Nephron (organoid): ENCODE data around the gene CD44.

ENCODE experiments used
- H3K27ac Mint-ChIP-seq, 3 experiments: 2 replicates each; pipeline ENCODE4 v1.8.0; 2020; ENCODE audit warnings: mixed read lengths in 3 of 3, mild to moderate bottlenecking in 2 of 3, moderate library complexity in 1 of 3
- H3K27me3 Mint-ChIP-seq: 2 replicates; pipeline ENCODE4 v1.8.0; 2021; ENCODE audit warnings: low read depth, mild to moderate bottlenecking, moderate library complexity, mixed read lengths
- H3K36me3 Mint-ChIP-seq: 2 replicates; pipeline ENCODE4 v1.8.0; 2020; ENCODE audit warnings: low read depth, mixed read lengths
- H3K4me1 Mint-ChIP-seq: 2 replicates; pipeline ENCODE4 v1.8.0; 2020; ENCODE audit warnings: mixed read lengths
- H3K4me3 Mint-ChIP-seq, 3 experiments: 2 replicates each; pipeline ENCODE4 v1.8.0; 2020; ENCODE audit warnings: mild to moderate bottlenecking in 3 of 3, mixed read lengths in 3 of 3, moderate library complexity in 2 of 3
- H3K9me3 Mint-ChIP-seq: 2 replicates; pipeline ENCODE4 v1.8.0; 2020; ENCODE audit warnings: mixed read lengths
- CTCF ChIP-seq, 3 experiments: fragments of 200-600 bp; sonication (generic); IDR thresholded peaks; one replicate each; pipeline ENCODE4 v1.5.0; 2021; ENCODE audit warnings: antibody characterized with exemption in 3 of 3; ENCODE audit not compliant: unreplicated experiment in 3 of 3

The CD44 gene

GRCh38 chr11:35235157-35235468, 96.1 kb downstream of the CD44 start:
- Mint-ChIP-seq H3K27me3 (peaks cover 19% of the 10 kb centered on the region), H3K9me3 (peaks cover 17% of the 10 kb centered on the region), H3K27ac (no peak overlapping the region), H3K36me3 (peaks cover 3% of the 10 kb centered on the region), H3K4me1 (peaks cover 12% of the 10 kb centered on the region), H3K4me3 (no peak overlapping the region)
- TF ChIP-seq CTCF (IDR thresholded peaks at IDR 0.05; ENCODE audit: unreplicated experiment in 3 of 3) = no peak

DNA sequence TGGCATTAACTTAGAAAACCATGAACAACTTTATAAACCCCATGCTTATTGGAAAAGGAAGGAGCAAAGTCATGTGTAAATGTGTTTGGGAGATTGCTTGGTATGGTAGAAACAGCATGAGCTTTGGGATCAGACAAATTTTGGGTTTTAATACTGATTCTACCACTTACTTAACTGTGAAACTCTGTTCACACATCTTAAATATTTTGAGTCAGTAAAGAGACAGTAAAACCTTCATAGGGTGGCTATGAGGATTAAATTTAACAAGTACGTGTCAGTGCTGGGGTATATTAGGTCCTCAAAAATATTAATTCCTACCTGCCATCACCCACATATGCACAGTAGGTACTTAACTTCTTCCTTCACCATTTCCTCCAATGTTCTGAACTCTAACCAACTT, 96.5 kb downstream of the CD44 start:
- no peak for TF ChIP-seq CTCF (IDR thresholded peaks at IDR 0.05; ENCODE audit: unreplicated experiment in 3 of 3)
- H3K27ac Mint-ChIP-seq = no peak overlapping the region
- peaks cover 19% of the 10 kb centered on the region for H3K27me3 Mint-ChIP-seq
- H3K9me3 Mint-ChIP-seq = peaks cover 17% of the 10 kb centered on the region
- H3K4me3 Mint-ChIP-seq = no peak overlapping the region
- peaks cover 3% of the 10 kb centered on the region for H3K36me3 Mint-ChIP-seq
- peaks cover 12% of the 10 kb centered on the region for H3K4me1 Mint-ChIP-seq

- Mint-ChIP-seq H3K36me3 (peaks cover 3% of the 10 kb centered on the region), H3K4me1 (peaks cover 12% of the 10 kb centered on the region), H3K27ac (no peak overlapping the region), H3K4me3 (no peak overlapping the region), H3K27me3 (peaks cover 19% of the 10 kb centered on the region), H3K9me3 (peaks cover 17% of the 10 kb centered on the region)
- TF ChIP-seq CTCF (IDR thresholded peaks at IDR 0.05; ENCODE audit: unreplicated experiment in 3 of 3) = no peak
Observed at GRCh38 chr11:35235936-35236666, 97.1 kb downstream of the CD44 start.

DNA sequence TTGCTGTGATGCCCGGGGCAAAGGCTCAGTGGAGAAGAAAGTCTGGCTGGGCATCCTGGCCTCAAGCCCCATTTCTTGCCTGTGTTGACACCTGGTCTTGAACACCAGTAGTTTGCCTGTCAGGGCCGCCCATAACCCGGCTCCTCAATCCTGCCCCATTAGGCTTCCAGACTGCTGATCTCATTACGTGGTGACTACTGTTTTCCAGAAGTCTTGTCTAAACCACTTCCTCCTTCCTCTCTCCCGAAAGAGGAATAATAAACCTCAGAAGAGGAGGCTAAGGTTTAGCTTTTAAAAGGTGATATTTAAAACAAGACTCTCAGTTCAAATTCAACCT, 97.7 kb downstream of the CD44 start:
- Mint-ChIP-seq H3K4me3 (no peak overlapping the region), H3K36me3 (peaks cover 3% of the 10 kb centered on the region), H3K27me3 (peaks cover 19% of the 10 kb centered on the region), H3K27ac (no peak overlapping the region), H3K9me3 (peaks cover 17% of the 10 kb centered on the region), H3K4me1 (peaks cover 12% of the 10 kb centered on the region)
- no peak for TF ChIP-seq CTCF (IDR thresholded peaks at IDR 0.05; ENCODE audit: unreplicated experiment in 3 of 3)

- Mint-ChIP-seq H3K27me3 (peaks cover 19% of the 10 kb centered on the region), H3K27ac (no peak overlapping the region), H3K4me1 (peaks cover 13% of the 10 kb centered on the region), H3K4me3 (no peak overlapping the region), H3K36me3 (peaks cover 3% of the 10 kb centered on the region), H3K9me3 (peaks cover 16% of the 10 kb centered on the region)
- TF ChIP-seq CTCF (IDR thresholded peaks at IDR 0.05; ENCODE audit: unreplicated experiment in 3 of 3) = no peak
Observed at GRCh38 chr11:35237351-35237750, 98.4 kb downstream of the CD44 start.
